ENCODE measurements around the gene COL11A2. TPM values are rescaled to one million over a fixed set of nuclear protein-coding genes. Genes with fewer than 3 reads are reported as not detected.

COL11A2 gene
- total and polyA plus RNA-seq, 2 donors (not counting 3 experiments of a cell fraction or from before 2014, with no cell fraction given): 0.65 to 1.3 TPM

- dilution Hi-C loops (cut with MboI; ENCODE audit: extremely low pct_ligation_motif_present, low sequenced_read_pairs): no loop called here
Observed at GRCh38 chr6:33193619-33194018, 1.4 kb upstream of the COL11A2 start.

More at GRCh38 chr6:33193619-33194018, 1.4 kb upstream of the COL11A2 start:
- FAIRE-seq: no peak
- peaks cover 0 to 30% of the 10 kb centered on the region in 2 experiments for H3K36me3 ChIP-seq (ENCODE audit: control insufficient read depth in 2 of 2, extremely low read depth in 1 of 2, insufficient read depth in 2 of 2, low read length in 2 of 2)
- H3K4me3 ChIP-seq (replicated peaks in 1 of 3; ENCODE audit: insufficient read depth in 1 of 3, low read depth in 1 of 3, low read length in 3 of 3): no peak overlapping the region
- TF ChIP-seq MYC (IDR thresholded peaks at IDR 0.05; ENCODE audit: low read depth, low read length) (no peak), POLR2A (IDR thresholded peaks at IDR 0.05; ENCODE audit: low read depth, low read length) (no peak), JUN (IDR thresholded peaks at IDR 0.05; ENCODE audit: borderline replicate concordance, insufficient read depth, insufficient read length, low read depth) (no peak), EZH2 (IDR thresholded peaks at IDR 0.05; ENCODE audit: borderline replicate concordance, low read depth, low read length, severe bottlenecking) (no peak), GATA2 (IDR thresholded peaks at IDR 0.05; ENCODE audit: insufficient read depth, insufficient read length, low read depth, low read length) (no peak), POLR2AphosphoS5 (IDR thresholded peaks at IDR 0.05; ENCODE audit: insufficient read depth, low read depth, low read length) (no peak), CTCF (IDR thresholded peaks at IDR 0.05; ENCODE audit: extremely low read depth in 1 of 2, insufficient read depth in 1 of 2, low read depth in 1 of 2, low read length in 2 of 2) (no peak), MAX (IDR thresholded peaks at IDR 0.05; ENCODE audit: insufficient read depth, insufficient read length) (no peak), FOS (IDR thresholded peaks at IDR 0.05; ENCODE audit: borderline replicate concordance, insufficient read depth, low read length) (no peak)
- no TSS peak for BruUV-seq (replicated peaks)
- ChIA-PET CTCF (interaction anchor here (1.2 kb wide), 1 partner anchor 54 kb away, joined by 4 read pairs; no protein-coding TSS in a partner anchor), POLR2A (no interaction called here)
- DNase-seq (ENCODE audit: low read depth, low spot score): no peak
- no peaks in the 10 kb centered on the region for H3K9me1 ChIP-seq (replicated peaks; ENCODE audit: control insufficient read depth, extremely low read depth, insufficient read depth, low read length)
- no peak overlapping the region for H3K4me2 ChIP-seq (ENCODE audit: insufficient read depth, low read length)
- H3K79me2 ChIP-seq (ENCODE audit: control insufficient read depth, insufficient read depth, low read length): peaks cover 2% of the 10 kb centered on the region
- intact Hi-C loops (cut with micrococcal nuclease): no loop called here
- peaks cover 21% of the 10 kb centered on the region in 2 experiments for H3K27me3 ChIP-seq (ENCODE audit: control insufficient read depth in 2 of 2, insufficient read depth in 2 of 2, low read length in 2 of 2)
- H3K4me1 ChIP-seq (ENCODE audit: control insufficient read depth, extremely low read depth, insufficient read depth, low read length): peaks cover 6% of the 10 kb centered on the region
- no peaks in the 10 kb centered on the region for H3K9me3 ChIP-seq (replicated peaks; ENCODE audit: control insufficient read depth, insufficient read depth, low read length)
- no peak overlapping the region for H2AFZ ChIP-seq (ENCODE audit: low read depth, low read length)
- no peak overlapping the region for H3K9ac ChIP-seq (replicated peaks; ENCODE audit: extremely low read depth, insufficient read depth, low read length)
- no peak overlapping the region for H3K27ac ChIP-seq (ENCODE audit: insufficient read depth, low read depth, low read length)
- no peaks in the 10 kb centered on the region for H4K20me1 ChIP-seq (replicated peaks; ENCODE audit: control insufficient read depth, extremely low read depth, insufficient read depth, low read length)

Measured in endothelial cell of umbilical vein (primary cell).